Kidney epithelial cell (primary cell): ENCODE data around the gene SYS1. TPM values are rescaled to one million over a fixed set of nuclear protein-coding genes. Genes with fewer than 3 reads are reported as not detected.
A peak's percentile ranks its signal among the peaks of the same experiment; 100 is the strongest.

Experiments used
- DNase-seq: peaks from one replicate; pipeline ENCODE4 v3.0.0-alpha.2; 2010; ENCODE audit warnings: low read depth
- H3K27me3 ChIP-seq: 2 replicates; pipeline ENCODE4 v1.6.0; 2011; ENCODE audit warnings: low read length; ENCODE audit not compliant: control insufficient read depth, insufficient read depth
- H3K36me3 ChIP-seq: 2 replicates; pipeline ENCODE4 v1.5.1; 2011; ENCODE audit warnings: low read length; ENCODE audit not compliant: control insufficient read depth, insufficient read depth
- H3K4me3 ChIP-seq: 2 replicates; pipeline ENCODE4 v1.5.1; 2011; ENCODE audit warnings: low read depth, mild to moderate bottlenecking, control low read depth, low read length
- CTCF ChIP-seq: IDR thresholded peaks from 2 replicates; pipeline ENCODE4 v1.5.1; 2011; ENCODE audit warnings: mild to moderate bottlenecking, moderate library complexity, low read length, control low read depth, inconsistent platforms; ENCODE audit not compliant: insufficient read depth, poor library complexity, severe bottlenecking
- total RNA-seq: library from RNA; depleted of rRNA; stranded (reverse); fragments of >200 nt; gene quantifications from 2 replicates; pipeline ENCODE4 v1.2.3, GENCODE V29; 2015

SYS1 gene
- total RNA-seq, 1 donor from 2014 or later = 54.3 TPM

GRCh38 chr20:45345104-45345936 is 17.6 kb upstream of the SYS1 start:
- Histone ChIP-seq H3K4me3 (peak overlapping the region; percentile 23), H3K36me3 (no peaks in the 10 kb centered on the region), H3K27me3 (no peaks in the 10 kb centered on the region)
- TF ChIP-seq CTCF = no peak
- DNase-seq = no peak

DNA sequence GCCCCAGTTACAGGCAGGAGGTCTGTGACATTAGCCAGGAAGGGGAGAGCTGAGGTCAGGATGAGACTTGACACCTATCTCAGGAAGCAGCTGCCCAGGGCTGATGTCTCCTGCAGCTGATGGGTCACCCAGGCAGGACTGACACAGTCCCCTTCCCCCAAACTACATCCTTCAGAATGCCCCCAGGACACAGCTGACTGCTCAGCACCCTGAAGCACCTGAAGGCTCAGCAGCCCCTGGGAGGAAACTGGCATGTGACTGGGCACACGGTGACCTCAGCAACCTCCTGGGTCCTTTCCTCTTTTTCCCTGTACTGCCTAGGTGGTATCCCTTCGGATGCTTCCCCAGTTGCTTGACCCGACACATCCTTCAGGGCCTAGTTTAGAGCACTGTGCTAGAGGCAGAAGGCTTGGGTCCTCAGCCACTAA is 16.7 kb upstream of the SYS1 start:
- H3K36me3 ChIP-seq = no peaks in the 10 kb centered on the region
- H3K27me3 ChIP-seq = no peaks in the 10 kb centered on the region
- DNase-seq = no peak
- no peak for TF ChIP-seq CTCF
- peak overlapping the region; percentile 73 for H3K4me3 ChIP-seq

DNA sequence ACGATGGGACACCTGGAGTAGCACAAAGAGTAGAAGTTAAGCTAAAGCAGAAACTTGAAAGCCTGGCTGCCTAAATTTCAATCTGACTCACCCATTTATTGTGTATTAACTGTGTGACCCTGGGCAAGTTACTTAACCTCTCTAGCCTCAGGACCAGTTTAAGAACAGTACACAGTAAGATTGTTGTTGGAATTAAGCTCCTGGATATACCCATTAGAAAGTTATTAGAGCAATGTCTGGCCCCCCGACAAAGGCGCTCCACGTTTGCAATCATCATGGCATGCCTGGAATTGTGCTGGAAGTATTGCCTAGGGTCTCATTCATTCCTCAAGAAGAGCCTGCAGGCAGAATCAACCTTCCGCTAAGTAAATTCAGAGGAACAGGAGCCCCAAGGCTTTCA is 16.1 kb upstream of the SYS1 start:
- peak overlapping the region; percentile 73 for H3K4me3 ChIP-seq
- no peak for TF ChIP-seq CTCF
- H3K36me3 ChIP-seq = no peaks in the 10 kb centered on the region
- H3K27me3 ChIP-seq = no peaks in the 10 kb centered on the region
- DNase-seq = no peak

DNA sequence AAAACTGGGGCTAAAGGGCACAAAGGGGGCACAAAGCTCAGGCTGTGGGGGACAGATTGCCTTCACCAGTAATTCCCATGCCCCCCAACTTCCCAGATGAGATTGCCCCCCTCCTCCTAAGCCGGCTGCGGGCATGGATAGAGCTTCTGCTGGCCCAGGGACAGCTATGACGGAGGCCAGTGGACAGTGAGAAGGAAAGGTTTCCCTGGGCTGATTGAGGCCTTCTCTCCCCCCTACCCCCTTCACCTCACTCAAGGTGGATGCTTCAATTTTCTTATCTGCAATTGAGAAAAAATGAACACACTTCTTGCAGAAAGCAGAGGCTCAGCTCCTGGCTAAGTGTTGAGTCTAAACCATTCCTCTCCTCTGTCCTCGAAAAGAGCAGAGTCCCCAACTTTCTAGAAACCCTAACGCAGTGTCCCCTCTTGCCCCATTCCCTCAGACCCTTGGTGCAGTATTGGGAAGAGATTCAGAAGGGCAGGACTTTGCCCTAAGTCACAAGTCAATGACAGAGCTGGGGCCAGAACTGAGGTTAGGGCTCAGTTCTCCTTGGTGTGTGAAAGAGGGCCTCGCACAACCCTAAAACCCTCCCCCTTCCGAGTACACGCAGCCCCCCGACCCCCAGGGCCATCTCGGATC is 15.5 kb upstream of the SYS1 start:
- no peak for DNase-seq
- peak overlapping the region; percentile 73 for H3K4me3 ChIP-seq
- no peaks in the 10 kb centered on the region for H3K27me3 ChIP-seq
- no peaks in the 10 kb centered on the region for H3K36me3 ChIP-seq
- TF ChIP-seq CTCF = no peak

DNA sequence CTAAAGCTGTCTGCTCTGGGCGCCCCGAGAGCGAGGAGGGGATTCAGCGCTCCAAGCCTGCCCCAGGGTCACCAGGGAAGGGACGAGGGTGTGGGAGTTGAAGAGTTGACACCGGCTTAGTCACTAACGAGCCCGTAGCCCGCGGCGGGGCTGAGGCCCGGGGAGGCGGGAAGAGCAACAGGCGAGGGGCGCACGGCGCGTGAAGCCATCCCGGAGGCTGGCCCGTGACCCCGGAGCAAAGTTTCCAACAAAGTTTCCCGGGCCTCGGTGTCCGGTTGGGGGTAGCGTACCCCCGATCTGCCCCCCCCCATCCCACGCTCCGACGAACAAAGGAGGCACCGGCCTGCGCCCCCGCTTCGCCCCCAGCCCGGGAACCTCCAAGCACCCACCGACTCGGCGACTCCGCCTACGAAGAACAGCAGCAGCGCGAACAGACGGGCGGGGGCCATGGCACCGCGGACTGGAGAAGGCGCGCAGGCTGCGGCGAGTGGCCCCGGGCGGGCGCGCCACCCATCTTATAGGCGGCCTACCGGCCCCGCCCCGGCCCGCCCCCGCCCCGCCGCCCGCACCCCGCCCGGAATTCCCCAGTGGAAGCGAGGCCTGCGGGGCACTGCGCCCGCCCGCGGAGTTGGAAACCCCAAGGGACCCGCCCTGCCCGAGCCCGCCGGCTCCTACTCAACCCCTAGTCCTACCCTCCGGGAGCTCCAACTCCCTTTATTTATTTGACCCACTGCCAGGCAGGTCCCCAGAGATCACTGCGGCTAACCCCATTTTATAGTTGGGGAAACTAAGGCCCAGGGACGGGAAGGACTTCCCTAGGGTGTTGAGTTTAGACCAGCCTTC is 14.8 kb upstream of the SYS1 start, which contains the start of gene SDC4:
SDC4 (minus strand) TSS at position 489 of the 843 bp plus-strand sequence; CDS start at position 449, 40 bp downstream.
- TF ChIP-seq CTCF = no peak
- Histone ChIP-seq H3K4me3 (peak within 1 kb of the TSS; percentile 73), H3K36me3 (no peaks in the 10 kb centered on the region), H3K27me3 (no peaks in the 10 kb centered on the region)
- no peak for DNase-seq
